GM21447 (cell line): ENCODE measurements around the gene SLC6A8.
"Not testable (repeated sequence)": the region's sequence is repeated elsewhere in the genome, so short reads cannot be mapped to it uniquely, and the experiment has no call there.

Source experiments
- ATAC-seq: cut with Tn5 transposase; IDR thresholded peaks from one replicate; pipeline ENCODE4 v1.9.1; 2021; ENCODE audit not compliant: unreplicated experiment

The SLC6A8 gene

GRCh38 chrX:153671589-153672530 lies 15.9 kb upstream of the SLC6A8 start:
- no peak for ATAC-seq

- no peak for ATAC-seq
Measured at GRCh38 chrX:153672531-153673427, 14.9 kb upstream of the SLC6A8 start.

- ATAC-seq = no peak
Measured at GRCh38 chrX:153673428-153674218, 14.1 kb upstream of the SLC6A8 start, which contains the start of gene PNCK. Gene PNCK, minus strand, starts transcription at chrX:153673813. Its CDS starts 737 bp downstream, at chrX:153673076.

- no peak for ATAC-seq
Measured at GRCh38 chrX:153674219-153674851, 13.4 kb upstream of the SLC6A8 start.

GRCh38 chrX:153681175-153681574 lies 6.6 kb upstream of the SLC6A8 start:
- ATAC-seq = no peak

- not testable (repeated sequence) for ATAC-seq
Measured at GRCh38 chrX:153683486-153683885, 4.2 kb upstream of the SLC6A8 start.

- ATAC-seq = no peak
Measured at GRCh38 chrX:153684467-153685155, 3.1 kb upstream of the SLC6A8 start.

GRCh38 chrX:153685156-153685536 lies 2.6 kb upstream of the SLC6A8 start:
- ATAC-seq = no peak

- ATAC-seq = no peak
Measured at GRCh38 chrX:153685751-153686696, 1.7 kb upstream of the SLC6A8 start.

GRCh38 chrX:153686711-153687110 lies 1.0 kb upstream of the SLC6A8 start:
- no peak for ATAC-seq

GRCh38 chrX:153688071-153688470 lies 345 bp downstream of the SLC6A8 start:
- no peak for ATAC-seq

GRCh38 chrX:153688506-153688905 lies 780 bp downstream of the SLC6A8 start:
- ATAC-seq = no peak

- no peak for ATAC-seq
Measured at GRCh38 chrX:153688911-153689590, 1.3 kb downstream of the SLC6A8 start.

- no peak for ATAC-seq
Measured at GRCh38 chrX:153689654-153690465, 2.1 kb downstream of the SLC6A8 start.

- ATAC-seq = no peak
Measured at GRCh38 chrX:153690466-153690865, 2.7 kb downstream of the SLC6A8 start.

GRCh38 chrX:153691032-153691827 lies 3.5 kb downstream of the SLC6A8 start:
- ATAC-seq = not testable (repeated sequence)
